Activated naive CD8-positive, alpha-beta T cell treated with anti-CD3 and anti-CD28 coated beads, Interleukin-2, amount 10 ng/mL, durations not matched to agents 7 days and 5 days (primary cell): ENCODE measurements around the gene KRTAP10-4. TPM values are rescaled to one million over a fixed set of nuclear protein-coding genes. Genes with fewer than 3 reads are reported as not detected.
"Not testable (repeated sequence)": the region's sequence is repeated elsewhere in the genome, so short reads cannot be mapped to it uniquely, and the experiment has no call there.

Experiments used
- ATAC-seq: fragments of 150-1000 bp; cut with Tn5 transposase; one replicate; pipeline ENCODE4 v1.10.0; 2021; ENCODE audit warnings: low read depth, moderate library complexity
- POLR2A ChIA-PET: fragments of 350-600 bp; sonication (Branson Sonifier 250); formaldehyde crosslinking; loops from one replicate; lab custom pipeline; 2021; ENCODE audit warnings: antibody characterized with exemption; lab: Charles Lee
- DNase-seq: peaks from one replicate; pipeline ENCODE4 v3.0.0; 2021
- H3K27ac Mint-ChIP-seq: one replicate; pipeline ENCODE4 v1.8.0; 2022; ENCODE audit warnings: mild to moderate bottlenecking, mixed read lengths
- H3K27me3 Mint-ChIP-seq: one replicate; pipeline ENCODE4 v1.8.0; 2022; ENCODE audit warnings: mild to moderate bottlenecking, moderate library complexity, mixed read lengths
- H3K36me3 Mint-ChIP-seq: one replicate; pipeline ENCODE4 v1.8.0; 2021; ENCODE audit warnings: mild to moderate bottlenecking, mixed read lengths
- H3K4me1 Mint-ChIP-seq: one replicate; pipeline ENCODE4 v1.8.0; 2021; ENCODE audit warnings: mixed read lengths
- H3K4me3 Mint-ChIP-seq: one replicate; pipeline ENCODE4 v1.8.0; 2022; ENCODE audit warnings: mild to moderate bottlenecking, moderate library complexity, mixed read lengths
- H3K9me3 Mint-ChIP-seq: one replicate; pipeline ENCODE4 v1.8.0; 2021; ENCODE audit warnings: mixed read lengths
- total RNA-seq, 2 experiments: library from RNA; stranded (reverse); gene quantifications; one replicate each; pipeline ENCODE4 v1.2.3, GENCODE V29; 2021

The KRTAP10-4 gene, protein sequence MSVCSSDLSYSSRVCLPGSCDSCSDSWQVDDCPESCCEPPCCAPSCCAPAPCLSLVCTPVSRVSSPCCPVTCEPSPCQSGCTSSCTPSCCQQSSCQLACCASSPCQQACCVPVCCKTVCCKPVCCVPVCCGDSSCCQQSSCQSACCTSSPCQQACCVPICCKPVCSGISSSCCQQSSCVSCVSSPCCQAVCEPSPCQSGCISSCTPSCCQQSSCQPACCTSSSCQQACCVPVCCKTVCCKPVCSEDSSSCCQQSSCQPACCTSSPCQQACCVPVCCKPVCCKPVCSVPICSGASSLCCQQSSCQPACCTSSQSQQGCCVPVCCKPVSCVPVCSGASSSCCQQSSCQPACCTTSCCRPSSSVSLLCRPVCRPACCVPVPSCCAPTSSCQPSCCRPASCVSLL
- total RNA-seq, result not detected

DNA sequence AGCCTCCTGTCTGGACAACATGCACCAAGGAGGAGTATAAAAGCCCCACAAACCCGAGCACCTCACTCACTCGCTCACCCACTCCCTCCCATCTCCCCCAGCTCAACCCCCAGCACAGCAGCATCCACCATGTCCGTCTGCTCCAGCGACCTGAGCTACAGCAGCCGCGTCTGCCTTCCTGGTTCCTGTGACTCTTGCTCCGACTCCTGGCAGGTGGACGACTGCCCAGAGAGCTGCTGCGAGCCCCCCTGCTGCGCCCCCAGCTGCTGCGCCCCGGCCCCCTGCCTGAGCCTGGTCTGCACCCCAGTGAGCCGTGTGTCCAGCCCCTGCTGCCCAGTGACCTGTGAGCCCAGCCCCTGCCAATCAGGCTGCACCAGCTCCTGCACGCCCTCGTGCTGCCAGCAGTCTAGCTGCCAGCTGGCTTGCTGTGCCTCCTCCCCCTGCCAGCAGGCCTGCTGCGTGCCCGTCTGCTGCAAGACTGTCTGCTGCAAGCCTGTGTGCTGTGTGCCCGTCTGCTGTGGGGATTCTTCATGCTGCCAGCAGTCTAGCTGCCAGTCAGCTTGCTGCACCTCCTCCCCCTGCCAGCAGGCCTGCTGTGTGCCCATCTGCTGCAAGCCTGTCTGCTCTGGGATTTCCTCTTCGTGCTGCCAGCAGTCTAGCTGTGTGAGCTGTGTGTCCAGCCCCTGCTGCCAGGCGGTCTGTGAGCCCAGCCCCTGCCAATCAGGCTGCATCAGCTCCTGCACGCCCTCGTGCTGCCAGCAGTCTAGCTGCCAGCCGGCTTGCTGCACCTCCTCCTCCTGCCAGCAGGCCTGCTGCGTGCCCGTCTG, at the start of gene KRTAP10-4:
Gene KRTAP10-4 (plus strand): TSS at position 100 of the 827 bp plus-strand sequence. CDS start 30 bp downstream, at position 130.
- H3K36me3 Mint-ChIP-seq, POLR2A ChIA-PET, DNase-seq, H3K27ac Mint-ChIP-seq, H3K4me1 Mint-ChIP-seq, ATAC-seq, H3K27me3 Mint-ChIP-seq, H3K4me3 Mint-ChIP-seq: not testable (repeated sequence)
- H3K9me3 Mint-ChIP-seq, result peaks cover 16% of the 10 kb centered on the region

DNA sequence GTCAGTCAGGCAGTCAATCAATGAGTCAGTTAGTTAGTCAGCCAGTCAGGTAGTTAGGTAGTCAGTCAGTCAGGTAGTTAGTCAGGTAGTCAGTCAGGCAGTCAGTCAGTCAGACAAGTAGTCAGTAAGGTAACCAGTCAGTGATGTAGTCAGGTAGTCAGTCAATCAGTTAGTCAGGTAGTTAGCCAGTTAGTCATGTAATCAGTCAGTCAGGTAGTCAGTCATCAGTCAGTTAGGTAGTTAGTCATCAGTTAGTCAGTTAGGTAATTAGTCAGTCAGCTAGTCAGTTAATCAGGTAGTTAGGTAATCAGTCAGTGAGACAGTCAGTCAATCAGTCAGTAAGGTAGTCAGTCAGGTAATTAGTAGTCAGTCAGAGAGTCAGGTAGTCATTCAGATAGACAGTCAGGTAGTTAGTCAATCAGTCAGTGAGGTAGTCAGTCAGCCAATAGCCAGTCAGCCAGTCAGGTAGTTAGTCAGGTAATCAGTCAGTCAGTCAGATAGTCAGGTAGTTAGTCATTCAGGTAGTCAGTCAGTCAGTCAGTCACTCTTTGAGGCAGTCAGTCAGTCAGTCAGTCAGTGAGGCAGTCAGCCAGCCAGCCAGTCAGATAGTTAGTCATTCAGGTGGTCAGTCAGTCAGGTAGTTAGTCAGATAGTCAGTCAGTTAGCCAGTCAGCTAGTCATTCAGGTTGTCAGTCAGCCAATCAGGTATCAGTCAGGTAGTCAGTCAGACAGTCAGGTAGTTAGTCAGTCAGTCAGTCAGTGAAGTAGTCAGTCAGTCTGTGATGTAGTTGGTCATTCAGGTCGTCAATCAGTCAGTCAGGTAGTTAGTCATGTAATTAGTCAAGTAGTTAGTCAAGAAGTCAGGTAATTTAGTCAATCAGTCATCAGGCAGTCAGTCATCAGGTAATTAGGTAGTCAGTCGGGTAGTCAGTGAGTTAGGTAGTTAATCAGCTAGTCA, 48.8 kb upstream of the KRTAP10-4 start:
- Mint-ChIP-seq H3K9me3 (no peaks in the 10 kb centered on the region), H3K4me1 (no peaks in the 10 kb centered on the region), H3K27ac (no peak overlapping the region), H3K27me3 (peaks cover 2% of the 10 kb centered on the region), H3K36me3 (no peaks in the 10 kb centered on the region), H3K4me3 (no peak overlapping the region)
- no peak for ATAC-seq
- POLR2A ChIA-PET, result no interaction called here
- no peak for DNase-seq

DNA sequence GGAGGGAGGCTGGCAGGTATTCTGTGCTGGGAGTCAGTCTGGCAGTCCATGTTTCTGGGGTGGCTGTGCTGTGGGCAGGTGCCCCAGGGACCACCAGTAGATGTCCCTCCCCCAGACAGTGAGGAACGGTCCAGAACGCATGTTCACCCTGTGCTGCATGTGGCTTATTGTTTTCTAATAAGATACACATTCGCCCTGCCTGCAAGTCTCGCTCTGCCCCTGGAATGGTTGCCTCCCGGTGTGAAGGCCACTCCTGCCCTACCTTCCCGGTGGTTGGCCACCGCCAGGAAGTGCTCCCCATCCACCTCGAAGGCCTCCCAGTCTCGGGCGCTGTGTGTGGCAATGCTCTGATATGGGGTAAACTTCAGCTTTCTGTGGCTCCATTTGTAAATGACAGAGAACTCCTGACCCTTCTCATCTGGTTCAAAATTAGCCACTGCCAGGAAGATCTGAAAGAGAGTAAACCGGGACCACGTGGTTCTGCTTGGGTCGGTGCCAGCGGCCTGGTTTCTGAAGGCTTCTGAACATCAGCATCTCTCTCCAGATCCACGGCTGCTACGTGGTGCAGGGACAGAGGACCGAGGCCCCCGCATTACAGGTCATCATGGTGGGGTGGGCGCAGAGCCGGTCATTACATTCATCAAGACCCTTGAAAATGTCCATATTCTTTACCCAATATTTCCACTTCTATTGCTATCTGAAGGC, 48.0 kb upstream of the KRTAP10-4 start:
- Mint-ChIP-seq H3K9me3 (no peaks in the 10 kb centered on the region), H3K4me3 (no peak overlapping the region)

DNA sequence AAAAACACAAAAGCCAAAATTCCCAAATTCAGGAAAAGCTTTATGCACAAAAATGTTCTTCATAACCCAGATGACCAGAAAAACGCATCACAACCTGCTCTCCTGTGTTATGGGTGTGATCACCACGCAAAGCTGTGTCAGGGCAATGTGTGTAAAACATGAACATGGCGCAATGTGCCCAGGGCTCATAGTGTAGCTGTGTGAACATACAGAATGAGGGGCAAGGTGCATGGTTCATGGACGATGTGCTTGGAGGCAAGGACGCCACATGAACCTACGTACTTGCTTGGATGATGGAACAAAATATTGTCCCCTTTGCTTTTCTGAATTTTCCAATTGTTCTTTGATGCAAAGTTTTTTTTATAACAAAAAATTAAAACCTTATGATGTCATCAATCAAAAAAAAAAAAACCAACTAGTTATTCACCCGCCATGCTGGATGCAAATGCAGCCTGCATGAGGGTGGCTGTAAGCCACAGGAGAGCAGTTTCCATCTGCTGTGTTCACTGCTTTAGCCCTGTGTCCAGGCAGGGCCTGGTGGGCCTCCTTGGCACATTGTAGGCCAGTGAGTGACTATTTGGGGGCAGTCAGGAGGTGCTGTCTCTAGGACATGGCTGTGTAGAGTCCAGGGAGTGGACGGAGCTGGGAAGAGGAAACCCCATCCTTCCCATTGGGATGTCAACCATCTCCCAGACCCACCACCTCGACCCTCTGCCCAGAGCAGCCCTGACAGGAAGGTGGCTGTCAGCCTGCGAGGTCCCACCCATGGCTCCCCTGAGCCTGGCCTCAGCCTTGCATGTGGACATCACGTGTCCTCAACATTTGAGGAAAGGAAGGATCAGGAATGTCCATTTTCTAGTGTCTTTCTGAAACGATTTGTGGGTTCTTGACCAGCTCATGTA, 47.2 kb upstream of the KRTAP10-4 start:
- no peak overlapping the region for H3K4me3 Mint-ChIP-seq
- no peak for ATAC-seq
- DNase-seq, result no peak
- H3K27me3 Mint-ChIP-seq, result no peaks in the 10 kb centered on the region
- H3K36me3 Mint-ChIP-seq, result no peaks in the 10 kb centered on the region
- POLR2A ChIA-PET, result no interaction called here
- no peaks in the 10 kb centered on the region for H3K9me3 Mint-ChIP-seq
- no peaks in the 10 kb centered on the region for H3K4me1 Mint-ChIP-seq
- H3K27ac Mint-ChIP-seq, result no peak overlapping the region

More for the DNA sequence above, 48.0 kb upstream of the KRTAP10-4 start:
- DNase-seq, result no peak
- no peaks in the 10 kb centered on the region for H3K27me3 Mint-ChIP-seq
- H3K27ac Mint-ChIP-seq, result no peak overlapping the region
- POLR2A ChIA-PET, result no interaction called here
- H3K36me3 Mint-ChIP-seq, result no peaks in the 10 kb centered on the region
- H3K4me1 Mint-ChIP-seq, result no peaks in the 10 kb centered on the region
- no peak for ATAC-seq

DNA sequence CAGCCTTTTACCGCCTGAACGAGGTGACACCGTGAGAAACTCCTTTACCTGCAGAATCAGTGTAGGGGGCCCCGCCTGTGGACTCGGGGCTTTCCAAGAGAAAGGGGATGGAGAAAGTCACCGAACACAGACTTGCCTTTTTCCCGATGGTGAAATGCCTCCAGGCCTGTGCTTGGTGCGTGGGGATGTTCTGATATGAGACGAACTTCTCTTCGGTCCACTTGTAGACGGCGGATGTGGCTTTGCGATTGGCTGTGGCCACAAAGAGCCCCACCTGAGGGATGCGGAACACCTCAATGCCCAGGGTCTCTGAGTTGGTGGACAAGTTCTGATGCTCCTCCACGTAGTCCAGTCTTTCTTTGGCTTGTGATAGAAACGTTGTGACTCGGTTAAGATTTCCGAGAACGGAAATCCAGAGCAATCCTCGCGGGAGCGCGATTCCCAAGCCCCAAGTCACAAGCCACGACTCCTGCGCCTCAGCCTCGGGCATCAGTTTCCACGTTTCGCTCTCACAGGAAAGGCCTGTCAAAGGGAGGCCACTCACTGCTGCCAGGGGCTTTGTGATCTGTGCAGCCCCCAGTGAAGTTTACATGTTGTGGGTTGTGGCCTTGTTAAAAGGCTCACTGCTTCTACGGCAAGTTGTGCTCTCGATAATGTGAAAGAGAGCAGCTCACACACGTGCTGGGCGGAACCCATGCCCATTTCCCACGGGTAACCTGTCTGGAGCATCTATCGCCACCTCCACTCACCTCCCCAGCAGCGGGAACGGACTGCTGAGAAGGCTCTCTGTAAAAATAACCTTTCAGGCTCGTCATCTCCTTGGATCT, 46.2 kb upstream of the KRTAP10-4 start:
- POLR2A ChIA-PET, result no interaction called here

DNA sequence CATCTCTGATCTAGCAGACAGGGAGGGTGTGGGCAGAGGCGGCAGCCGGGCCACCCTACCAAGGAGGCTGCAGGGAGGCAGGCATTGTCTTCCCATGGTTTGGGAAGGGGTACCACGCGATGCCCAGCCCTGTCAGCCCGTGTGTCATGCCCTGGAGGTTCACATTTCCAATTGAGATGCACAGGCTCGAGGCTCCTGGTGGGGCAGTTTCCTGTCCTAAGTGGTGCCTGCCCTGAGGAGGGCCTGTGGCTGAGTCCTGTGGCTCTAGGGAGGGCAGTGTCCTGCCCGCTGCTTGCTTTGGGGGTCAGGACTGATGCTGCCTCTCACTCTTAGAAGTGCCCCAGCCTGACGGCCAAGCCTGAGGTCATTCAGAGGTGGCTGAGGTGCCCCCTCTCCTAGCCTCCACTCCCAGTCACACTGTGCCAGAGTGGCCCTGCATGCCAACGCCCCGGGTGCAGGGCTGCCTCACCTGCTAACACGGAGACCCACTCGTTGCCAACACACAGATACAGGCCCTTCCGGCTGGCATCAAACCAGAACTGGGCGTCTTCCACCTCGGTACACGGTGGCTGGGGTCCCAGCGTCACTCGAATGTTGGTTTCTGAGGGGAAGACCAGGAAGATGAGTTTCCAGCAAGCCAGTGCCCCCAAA, 45.4 kb upstream of the KRTAP10-4 start:
- H3K27me3 Mint-ChIP-seq, result peaks cover 2% of the 10 kb centered on the region

More for the DNA sequence above, 46.2 kb upstream of the KRTAP10-4 start:
- Mint-ChIP-seq H3K4me3 (no peak overlapping the region), H3K36me3 (no peaks in the 10 kb centered on the region), H3K27ac (no peak overlapping the region), H3K9me3 (no peaks in the 10 kb centered on the region), H3K27me3 (peaks cover 2% of the 10 kb centered on the region), H3K4me1 (no peaks in the 10 kb centered on the region)
- no peak for ATAC-seq
- no peak for DNase-seq

DNA sequence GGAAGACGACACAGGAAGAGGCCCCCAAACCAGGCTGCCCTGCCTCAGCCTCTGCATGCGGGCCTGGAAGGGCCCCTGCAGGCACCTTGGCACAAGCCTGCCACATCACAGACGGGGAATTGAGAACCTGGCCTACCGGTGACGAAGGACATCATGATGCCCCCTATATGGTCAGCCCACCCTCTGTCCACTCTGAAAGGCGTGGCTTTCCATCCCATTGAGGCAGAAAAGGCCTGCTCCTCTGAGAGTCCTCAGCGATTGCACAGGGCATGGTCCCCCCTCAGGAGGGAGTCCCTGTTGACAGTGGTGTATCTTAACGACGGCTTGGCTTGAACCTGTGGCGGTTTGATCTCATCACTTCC, 44.9 kb upstream of the KRTAP10-4 start:
- peaks cover 2% of the 10 kb centered on the region for H3K27me3 Mint-ChIP-seq
- DNase-seq, result no peak
- ATAC-seq, result no peak
- H3K4me3 Mint-ChIP-seq, result no peak overlapping the region
- POLR2A ChIA-PET, result no interaction called here
- no peak overlapping the region for H3K27ac Mint-ChIP-seq
- no peaks in the 10 kb centered on the region for H3K9me3 Mint-ChIP-seq
- no peaks in the 10 kb centered on the region for H3K36me3 Mint-ChIP-seq
- H3K4me1 Mint-ChIP-seq, result no peaks in the 10 kb centered on the region

More for the DNA sequence above, 45.4 kb upstream of the KRTAP10-4 start:
- POLR2A ChIA-PET, result no interaction called here
- Mint-ChIP-seq H3K4me3 (no peak overlapping the region), H3K36me3 (no peaks in the 10 kb centered on the region), H3K9me3 (no peaks in the 10 kb centered on the region), H3K27ac (no peak overlapping the region), H3K4me1 (no peaks in the 10 kb centered on the region)
- DNase-seq (no peak), ATAC-seq (no peak)

DNA sequence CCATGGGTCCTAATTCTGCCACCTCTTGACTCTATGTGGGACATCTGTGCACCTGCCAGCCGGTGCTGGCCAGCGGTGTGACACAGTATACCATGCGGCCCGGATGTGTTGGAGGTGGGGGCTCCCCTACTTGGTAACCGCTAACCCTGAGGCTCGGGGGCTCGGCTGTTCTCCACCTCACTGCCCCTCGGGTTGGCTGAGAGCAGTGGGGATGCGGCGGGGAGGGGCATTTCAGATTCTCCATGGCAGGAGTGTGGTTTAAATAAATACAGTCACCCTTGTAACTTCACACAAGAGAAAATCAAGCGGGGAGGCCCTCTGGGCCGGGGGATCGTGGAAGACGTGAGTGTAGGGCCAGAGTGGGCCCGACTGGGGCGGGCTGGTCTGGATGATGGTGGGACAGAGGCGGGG, 44.5 kb upstream of the KRTAP10-4 start:
- POLR2A ChIA-PET, result no interaction called here
- no peak for ATAC-seq
- no peak overlapping the region for H3K27ac Mint-ChIP-seq
- H3K27me3 Mint-ChIP-seq, result peaks cover 2% of the 10 kb centered on the region
- DNase-seq, result no peak
- H3K36me3 Mint-ChIP-seq, result no peaks in the 10 kb centered on the region
- H3K4me1 Mint-ChIP-seq, result no peaks in the 10 kb centered on the region
- H3K4me3 Mint-ChIP-seq, result no peak overlapping the region
- H3K9me3 Mint-ChIP-seq, result no peaks in the 10 kb centered on the region

DNA sequence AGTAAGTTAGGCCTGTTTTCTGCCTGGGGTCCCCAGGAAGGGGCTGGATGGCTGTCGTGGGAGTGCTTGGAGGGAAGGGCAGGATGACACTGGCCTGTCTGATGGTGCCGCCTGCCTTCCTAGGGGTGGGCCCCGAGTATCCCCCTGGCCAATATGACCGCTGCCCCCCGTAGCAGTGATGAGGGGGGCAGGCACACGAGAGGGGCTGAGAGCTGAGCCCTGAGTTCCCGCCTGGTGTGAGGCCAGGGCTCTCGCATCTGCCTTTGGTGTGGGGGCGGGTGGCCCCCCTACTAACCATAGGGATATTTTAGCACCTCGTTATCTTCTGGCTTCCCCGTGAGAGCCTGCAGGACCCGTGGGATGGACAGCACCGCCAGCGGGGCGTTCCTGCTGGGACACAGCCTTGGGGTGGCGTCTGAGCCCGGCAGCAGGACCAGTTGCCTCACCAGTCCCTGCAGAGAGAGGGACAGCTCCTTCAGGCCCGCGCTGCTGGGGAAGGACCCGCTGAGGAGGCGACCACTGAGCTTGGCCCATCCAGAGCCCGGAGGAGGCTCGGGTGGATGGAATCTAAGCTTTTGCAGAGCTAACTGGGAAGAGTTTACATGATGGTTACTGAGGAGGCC, 43.9 kb upstream of the KRTAP10-4 start:
- POLR2A ChIA-PET, result no interaction called here
- Mint-ChIP-seq H3K27ac (no peak overlapping the region), H3K36me3 (no peaks in the 10 kb centered on the region), H3K9me3 (no peaks in the 10 kb centered on the region), H3K4me3 (no peak overlapping the region), H3K27me3 (peaks cover 2% of the 10 kb centered on the region), H3K4me1 (no peaks in the 10 kb centered on the region)
- ATAC-seq (no peak), DNase-seq (no peak)

DNA sequence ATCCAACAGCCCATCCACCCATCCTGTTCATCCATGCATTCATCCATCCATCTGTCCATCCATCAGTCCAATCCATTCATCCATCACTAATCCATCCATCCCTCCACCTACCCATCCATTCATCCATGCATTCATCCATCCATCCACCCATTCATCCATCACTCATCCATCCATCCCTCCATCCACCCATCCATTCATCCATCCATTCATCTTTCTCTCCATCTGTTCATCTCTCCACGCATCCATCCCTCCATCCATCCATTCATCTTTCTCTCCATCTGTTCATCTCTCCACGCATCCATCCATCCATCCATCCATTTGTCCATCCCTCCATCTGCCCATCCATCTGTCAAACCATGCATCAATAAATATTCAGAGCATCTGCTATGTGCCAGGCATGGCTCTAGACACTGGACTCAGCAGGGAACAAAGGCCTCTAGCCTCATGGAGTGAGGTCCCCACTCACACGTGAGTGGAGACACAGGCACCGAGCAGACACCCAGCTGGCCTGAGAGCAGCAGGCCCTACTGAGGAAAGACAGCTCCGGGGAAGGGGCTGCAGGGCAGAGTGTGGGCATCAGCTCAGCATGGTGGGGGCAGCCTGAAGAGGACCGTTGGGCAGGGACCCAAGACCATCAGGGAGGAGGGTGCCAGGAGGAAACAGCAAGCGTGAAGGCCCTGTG, 43.2 kb upstream of the KRTAP10-4 start:
- H3K4me1 Mint-ChIP-seq, result no peaks in the 10 kb centered on the region
- peaks cover 4% of the 10 kb centered on the region for H3K27me3 Mint-ChIP-seq
- no peaks in the 10 kb centered on the region for H3K9me3 Mint-ChIP-seq
- H3K4me3 Mint-ChIP-seq, result no peak overlapping the region
- no peaks in the 10 kb centered on the region for H3K36me3 Mint-ChIP-seq
- POLR2A ChIA-PET, result no interaction called here
- DNase-seq (no peak), ATAC-seq (no peak)
- no peak overlapping the region for H3K27ac Mint-ChIP-seq
